ENCODE results near the gene ELOVL1.

DNA sequence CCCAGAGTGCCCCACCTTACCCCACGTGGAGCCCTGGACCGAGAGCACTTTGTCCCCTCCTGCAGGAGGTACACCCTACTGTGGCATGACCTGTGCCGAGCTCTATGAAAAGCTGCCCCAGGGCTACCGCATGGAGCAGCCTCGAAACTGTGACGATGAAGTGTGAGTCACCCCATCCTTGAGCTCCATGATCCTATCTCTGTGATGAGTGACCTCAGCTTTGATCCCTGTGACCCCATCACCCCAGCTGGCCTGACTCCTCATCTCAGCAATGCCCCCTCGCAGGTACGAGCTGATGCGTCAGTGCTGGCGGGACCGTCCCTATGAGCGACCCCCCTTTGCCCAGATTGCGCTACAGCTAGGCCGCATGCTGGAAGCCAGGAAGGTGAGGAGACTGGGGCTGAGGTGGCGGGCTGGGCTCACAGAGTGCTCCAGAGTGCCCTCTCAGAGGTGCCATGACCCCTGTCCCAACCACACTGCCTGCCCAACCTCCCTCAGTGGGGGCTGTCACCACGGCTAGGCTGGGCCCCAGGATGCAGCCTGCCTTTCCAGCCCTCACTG is 46.4 kb downstream of the ELOVL1 start:
- TF ChIP-seq CTCF (IDR thresholded peaks at IDR 0.05): no peak
- no peak for TF ChIP-seq POLR2A (IDR thresholded peaks at IDR 0.05)
